Stimulated activated CD8-positive, alpha-beta memory T cell treated with anti-CD3 and anti-CD28 coated beads, Interleukin-4, amount 100 ng/mL, for 1 hour (primary cell): Measurements from ENCODE around the gene SP4.

Experiments
- DNase-seq, 2 donors: peaks; one replicate each; pipeline ENCODE4 v3.0.0-alpha.2; 2020; ENCODE audit warnings: low read depth in 2 of 2, low spot score in 1 of 2

Gene SP4

GRCh38 chr7:21427871-21428658 lies at the start of gene SP4:
TSS of gene SP4 (plus strand) at chr7:21428083. CDS start at chr7:21428252, 169 bp downstream.
- DNase-seq, result peak; percentile 86 to 91

DNA sequence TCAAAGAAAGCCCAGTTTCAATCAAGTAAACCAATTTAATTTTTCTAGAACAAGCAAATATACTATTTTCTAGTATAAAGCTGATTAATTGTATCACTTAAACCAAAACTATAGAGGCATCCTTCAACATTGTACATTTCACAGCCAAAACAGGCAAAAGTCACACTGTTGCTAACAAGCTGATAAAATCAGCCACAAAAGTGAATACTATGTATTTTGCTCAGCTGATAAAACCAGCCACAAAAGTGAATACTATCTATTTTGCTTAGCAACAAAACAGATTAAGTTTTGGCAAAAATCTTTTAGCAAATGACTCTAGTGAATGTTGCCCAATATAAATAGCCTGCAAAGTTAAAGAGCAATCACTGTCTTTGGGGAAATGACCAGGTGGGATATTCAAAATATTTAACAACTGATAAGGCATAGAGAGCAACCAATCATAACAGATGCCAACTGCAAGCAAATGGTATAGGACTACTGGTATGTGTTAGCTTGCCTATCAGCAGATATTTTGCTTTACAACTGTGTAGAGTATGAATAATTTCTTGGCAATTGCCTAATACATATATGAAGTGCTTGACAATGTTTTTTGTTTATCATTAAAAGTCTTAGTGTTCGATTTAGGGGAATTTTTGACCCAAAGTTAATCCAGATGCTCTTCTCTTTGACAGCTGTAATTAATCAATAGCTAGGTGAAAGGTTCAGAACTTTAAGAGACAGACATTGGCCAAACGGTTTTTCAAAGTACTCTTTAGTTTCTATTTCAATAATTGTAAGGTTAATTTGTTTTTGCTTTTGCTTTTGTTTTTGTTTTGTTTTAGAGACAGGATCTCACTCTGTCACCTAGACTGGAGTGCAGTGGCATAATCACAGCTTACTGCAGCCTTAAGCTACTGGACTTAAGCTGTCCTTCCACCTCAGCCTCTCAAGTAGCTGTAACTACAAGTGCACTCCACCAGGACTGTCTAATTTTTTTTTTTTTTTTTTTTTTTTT lies 44.4 kb upstream of the SP4 start:
- DNase-seq, result no peak

DNA sequence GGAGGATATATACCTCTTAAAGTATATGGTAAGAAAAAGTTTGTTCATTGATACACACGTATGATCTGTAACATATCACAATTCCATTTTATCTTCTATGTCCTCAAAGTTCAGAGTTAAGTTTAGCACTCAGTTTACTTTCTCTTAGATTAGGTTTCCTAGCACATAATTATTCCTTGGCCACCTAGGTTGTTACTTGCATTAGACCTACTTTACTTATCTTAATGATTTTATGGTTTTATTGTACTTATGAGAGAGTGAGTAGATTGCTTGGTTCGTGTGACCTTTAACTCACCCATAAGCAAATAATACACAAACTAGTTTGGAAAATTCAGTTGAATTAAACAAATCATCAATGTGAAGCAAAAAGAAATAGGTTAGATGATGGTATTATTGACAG lies 33.9 kb upstream of the SP4 start:
- no peak for DNase-seq

DNA sequence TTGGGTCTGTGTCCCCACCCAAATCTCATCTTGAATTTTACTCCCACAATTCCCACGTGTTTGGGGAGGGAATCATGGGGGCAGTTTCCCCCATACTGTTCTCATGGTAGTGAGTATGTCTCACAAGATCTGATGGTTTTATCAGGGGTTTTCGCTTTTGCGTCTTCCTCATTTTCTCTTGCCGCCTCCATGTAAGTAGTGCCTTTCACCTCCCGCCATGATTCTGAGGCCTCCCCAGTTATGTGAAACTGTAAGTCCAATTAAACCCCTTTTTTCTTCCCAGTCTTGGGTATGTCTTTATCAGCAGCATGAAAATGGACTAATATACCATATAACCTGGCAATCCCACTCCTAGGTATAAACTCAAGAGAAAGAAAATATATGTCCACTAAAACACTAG lies 25.9 kb upstream of the SP4 start:
- no peak for DNase-seq

- DNase-seq, result no peak
Measured at GRCh38 chr7:21407796-21408480, 19.9 kb upstream of the SP4 start.

GRCh38 chr7:21408481-21408820 lies 19.4 kb upstream of the SP4 start:
- no peak for DNase-seq

DNA sequence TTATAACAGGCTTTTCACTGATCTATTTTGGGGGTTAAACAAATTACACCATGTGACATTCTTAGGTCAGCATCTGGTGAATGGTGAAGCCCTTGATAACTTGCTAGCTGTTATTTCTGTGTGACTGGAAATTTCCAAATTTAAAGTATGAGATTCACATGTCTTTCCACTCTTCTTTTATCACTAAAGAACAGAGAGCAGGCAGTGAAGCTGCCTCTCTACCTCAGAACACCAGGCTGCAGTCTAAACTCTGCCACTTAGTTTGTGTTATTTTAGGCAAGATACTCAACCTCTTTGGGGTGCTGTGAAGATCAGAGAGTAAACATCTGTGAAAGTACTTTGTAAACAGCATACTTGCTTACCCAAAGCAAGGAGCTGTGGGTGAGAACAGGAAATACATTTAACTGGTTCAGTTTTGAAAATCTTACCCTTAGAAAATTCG lies 15.5 kb upstream of the SP4 start:
- no peak for DNase-seq

DNA sequence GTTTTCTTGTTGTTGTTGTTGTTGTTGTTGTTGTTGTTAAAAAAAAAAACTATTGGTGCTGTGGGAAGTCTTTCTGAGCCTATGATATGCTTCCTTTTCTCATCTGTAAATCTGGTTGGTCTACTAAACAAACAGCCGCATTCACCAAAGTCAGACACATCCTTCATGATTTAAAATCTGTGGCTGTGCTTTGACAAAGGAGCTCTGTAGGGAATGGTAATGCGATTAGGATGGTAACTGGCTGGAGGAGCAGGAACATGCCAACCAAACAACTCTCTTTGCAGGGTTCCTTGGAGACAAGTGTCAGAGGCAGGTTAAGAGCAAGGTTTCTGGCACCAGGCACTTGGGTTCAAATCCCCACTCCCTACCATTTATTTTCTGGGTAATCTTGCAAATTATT lies 14.9 kb upstream of the SP4 start:
- DNase-seq, result no peak

DNA sequence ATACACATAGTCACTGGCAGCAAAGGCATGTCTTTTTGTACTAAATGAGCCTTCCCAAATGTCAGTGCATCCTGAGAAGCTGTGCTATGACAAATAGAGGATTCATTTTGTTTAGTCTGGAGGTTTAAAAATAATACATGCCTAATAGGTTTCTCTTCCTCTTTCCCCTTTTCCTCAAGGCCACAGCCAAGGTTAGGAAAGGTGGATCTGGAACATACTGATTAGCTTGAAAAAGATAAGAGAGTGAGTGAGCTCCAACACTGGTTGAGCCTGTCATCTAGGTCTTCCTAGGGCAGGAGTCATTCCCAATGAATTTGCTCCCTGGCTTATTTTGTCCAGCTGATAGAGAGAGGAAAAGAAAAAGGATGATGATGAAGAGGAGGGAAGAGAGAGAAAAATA lies 14.4 kb upstream of the SP4 start:
- DNase-seq, result no peak

DNA sequence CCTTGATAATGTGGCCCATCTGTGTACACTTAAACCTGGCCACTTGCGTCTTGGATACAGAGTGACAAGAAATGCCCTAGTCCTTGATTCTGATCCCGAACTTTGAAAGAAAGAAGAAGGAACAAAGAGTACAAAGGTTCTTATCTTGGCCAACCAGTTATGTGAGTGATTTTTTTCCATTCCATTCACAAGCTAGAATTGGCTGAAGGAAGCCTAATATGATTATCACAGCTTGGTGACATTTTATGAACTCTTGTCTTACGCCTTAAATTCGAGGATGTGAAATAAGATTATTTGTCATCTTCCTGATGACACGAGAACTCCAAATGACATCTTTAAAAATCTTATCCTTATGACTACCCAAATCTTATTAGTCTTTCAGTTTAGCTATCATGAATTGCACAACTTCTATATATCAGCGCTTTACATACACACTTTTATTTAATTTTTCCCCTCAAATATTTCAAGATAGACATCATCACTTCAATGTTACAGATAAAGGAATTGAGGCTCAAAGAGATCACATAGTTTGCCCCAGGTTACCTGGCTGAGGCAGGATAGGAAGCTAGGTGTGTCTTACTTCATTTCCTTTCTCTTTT lies 13.0 kb upstream of the SP4 start:
- no peak for DNase-seq

DNA sequence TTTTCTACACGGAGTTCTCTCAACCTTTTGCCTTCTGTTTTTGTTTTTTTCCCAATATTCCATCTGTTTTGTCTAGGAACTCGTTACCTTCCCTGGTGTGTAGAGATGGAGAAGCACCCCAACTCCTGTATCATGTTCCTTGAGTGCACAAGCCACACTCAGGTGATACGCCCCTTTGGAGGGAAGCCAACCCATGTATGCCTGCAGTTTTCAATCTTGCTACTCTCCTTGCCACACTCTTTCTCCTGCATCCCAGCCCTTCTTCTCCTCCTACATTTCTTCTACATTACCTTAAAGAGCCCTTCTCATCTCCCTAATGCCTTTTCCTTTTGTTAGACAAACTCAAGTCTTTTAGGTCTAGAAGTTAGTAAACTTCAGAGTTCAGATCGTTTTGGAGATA lies 10.2 kb upstream of the SP4 start:
- DNase-seq, result no peak

GRCh38 chr7:21422751-21423150 lies 5.1 kb upstream of the SP4 start:
- no peak for DNase-seq

DNA sequence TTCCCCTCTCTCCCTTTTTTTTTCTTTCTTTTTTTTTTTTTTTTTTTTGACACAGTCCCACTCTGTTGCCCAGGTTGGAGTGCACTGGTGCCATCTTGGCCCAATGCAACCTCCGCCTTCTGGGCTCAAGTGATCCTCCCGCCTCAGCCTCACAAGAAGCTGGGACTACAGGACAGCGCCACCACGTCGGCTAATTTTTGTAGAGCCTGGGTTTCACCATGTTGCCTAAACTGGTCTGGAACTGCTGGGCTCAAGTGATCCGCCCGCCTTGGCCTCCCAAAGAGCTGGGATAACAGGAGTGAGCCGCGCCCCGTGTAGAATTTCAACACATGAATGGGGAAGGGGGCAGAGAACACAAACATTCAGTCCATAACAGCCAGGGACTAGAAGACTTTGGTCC lies 2.6 kb upstream of the SP4 start:
- DNase-seq, result no peak

GRCh38 chr7:21426286-21427181 lies 1.3 kb upstream of the SP4 start:
- DNase-seq, result no peak

DNA sequence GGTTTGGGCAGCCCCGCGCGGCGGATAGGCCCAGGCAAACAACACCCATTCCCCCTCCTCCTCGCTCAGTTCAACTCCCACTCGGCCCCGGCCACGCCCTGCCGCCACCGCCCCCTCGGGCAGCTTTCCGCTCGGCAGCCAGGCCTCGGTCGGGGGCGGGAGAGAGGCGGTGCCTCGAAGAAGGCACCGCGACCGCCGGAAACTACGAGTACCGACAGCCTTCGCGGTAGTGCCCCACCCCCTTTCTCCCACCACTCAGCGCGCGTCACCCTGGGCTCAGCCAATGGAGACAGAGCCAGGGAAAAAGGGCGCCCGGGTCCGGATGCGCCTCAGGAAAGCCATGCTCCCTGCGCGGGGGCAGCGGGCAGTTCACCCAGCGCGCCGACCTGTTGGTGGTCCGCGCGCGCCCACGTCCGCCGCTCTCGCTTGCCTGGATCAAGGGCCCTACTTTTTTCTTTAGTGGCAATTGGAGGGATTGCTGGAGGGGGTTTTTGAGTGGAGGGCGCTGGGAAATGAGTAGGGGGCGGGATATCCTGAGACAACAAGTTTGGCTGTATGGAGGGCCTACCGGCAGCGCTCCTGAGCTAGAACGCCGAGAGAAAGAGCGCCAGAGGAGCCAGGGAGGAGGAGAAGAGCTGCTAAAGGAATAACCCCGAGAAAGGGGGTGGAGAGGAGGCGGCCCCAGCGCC lies 557 bp upstream of the SP4 start:
- DNase-seq, result peak; percentile 97 to 99

DNA sequence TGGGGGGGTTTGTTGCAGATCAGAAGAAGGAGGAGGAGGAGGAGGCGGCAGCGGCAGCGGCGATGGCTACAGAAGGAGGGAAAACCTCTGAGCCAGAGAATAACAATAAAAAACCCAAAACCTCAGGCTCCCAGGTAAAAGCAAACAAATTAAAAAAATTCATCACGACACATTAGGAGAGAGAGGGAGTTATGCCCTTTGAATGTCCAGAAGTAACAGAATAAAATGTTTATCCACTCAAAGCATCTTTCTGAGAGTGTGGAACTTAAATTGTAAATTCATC lies 717 bp downstream of the SP4 start:
- DNase-seq, result no peak

DNA sequence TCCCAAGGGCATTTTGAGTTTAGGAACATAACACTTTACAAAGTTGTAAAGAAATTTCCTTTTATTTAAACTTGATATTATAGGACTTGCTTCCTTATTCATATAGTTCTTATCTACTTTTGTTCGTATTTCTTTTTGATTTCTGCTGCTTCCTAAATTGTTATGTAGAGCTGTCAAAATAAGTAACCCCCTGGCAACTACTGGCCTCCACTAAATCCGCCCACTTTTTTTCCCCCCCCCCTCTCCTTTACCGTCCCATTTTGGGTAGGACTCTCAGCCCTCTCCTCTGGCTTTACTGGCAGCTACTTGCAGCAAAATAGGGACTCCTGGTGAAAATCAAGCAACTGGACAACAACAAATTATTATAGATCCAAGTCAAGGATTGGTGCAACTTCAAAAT lies 1.1 kb downstream of the SP4 start:
- no peak for DNase-seq

- DNase-seq, result no peak
Measured at GRCh38 chr7:21429786-21430574, 2.1 kb downstream of the SP4 start.

DNA sequence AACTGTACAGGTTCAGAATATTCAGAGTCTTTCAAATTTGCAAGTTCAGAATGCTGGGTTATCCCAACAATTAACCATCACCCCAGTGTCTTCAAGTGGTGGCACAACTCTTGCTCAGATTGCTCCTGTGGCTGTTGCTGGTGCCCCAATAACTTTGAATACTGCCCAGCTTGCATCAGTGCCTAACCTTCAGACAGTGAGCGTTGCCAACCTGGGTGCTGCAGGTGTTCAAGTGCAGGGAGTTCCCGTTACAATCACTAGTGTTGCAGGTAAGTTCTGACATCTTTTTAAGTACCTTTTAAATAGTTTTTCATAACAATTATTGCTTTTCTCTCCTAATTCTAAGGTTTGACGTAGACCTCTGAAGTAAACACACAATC lies 2.7 kb downstream of the SP4 start:
- DNase-seq, result no peak
